NT2/D1 (cell line): Measurements from ENCODE around the gene PALLD.

Experiments
- DNase-seq: peaks from one replicate; pipeline ENCODE4 v3.0.0-alpha.2; 2011; ENCODE audit warnings: low read depth, low spot score
- H3K27me3 ChIP-seq: 2 replicates; pipeline ENCODE4 v1.6.0; 2011; ENCODE audit warnings: mild to moderate bottlenecking; ENCODE audit not compliant: insufficient read length, insufficient read depth
- H3K36me3 ChIP-seq: 2 replicates; pipeline ENCODE4 v1.6.1; 2011; ENCODE audit warnings: mild to moderate bottlenecking, low read length, mixed read lengths; ENCODE audit not compliant: insufficient read depth, insufficient read length
- H3K4me1 ChIP-seq: 2 replicates; pipeline ENCODE4 v1.5.1; 2011; ENCODE audit not compliant: insufficient read depth, insufficient read length
- H3K4me3 ChIP-seq: 2 replicates; pipeline ENCODE4 v1.5.1; 2011; ENCODE audit warnings: low read depth; ENCODE audit not compliant: insufficient read length
- H3K9ac ChIP-seq: 2 replicates; pipeline ENCODE4 v1.6.0; 2011; ENCODE audit warnings: low read depth; ENCODE audit not compliant: insufficient read length
- H3K9me3 ChIP-seq: 2 replicates; pipeline ENCODE4 v1.5.1; 2011; ENCODE audit warnings: mild to moderate bottlenecking, low read length; ENCODE audit not compliant: insufficient read depth
- SUZ12 ChIP-seq: IDR thresholded peaks from 2 replicates; pipeline ENCODE4 v1.6.1; 2011; ENCODE audit not compliant: insufficient read length, insufficient read depth; ENCODE audit errors: extremely low read depth
- YY1 ChIP-seq: IDR thresholded peaks from 2 replicates; pipeline ENCODE4 v1.6.1; 2011; ENCODE audit not compliant: insufficient read length, insufficient read depth
- ZNF274 ChIP-seq: IDR thresholded peaks from 2 replicates; pipeline ENCODE4 v1.6.1; 2011; ENCODE audit warnings: mild to moderate bottlenecking, low read depth, low read length

The PALLD gene

DNA sequence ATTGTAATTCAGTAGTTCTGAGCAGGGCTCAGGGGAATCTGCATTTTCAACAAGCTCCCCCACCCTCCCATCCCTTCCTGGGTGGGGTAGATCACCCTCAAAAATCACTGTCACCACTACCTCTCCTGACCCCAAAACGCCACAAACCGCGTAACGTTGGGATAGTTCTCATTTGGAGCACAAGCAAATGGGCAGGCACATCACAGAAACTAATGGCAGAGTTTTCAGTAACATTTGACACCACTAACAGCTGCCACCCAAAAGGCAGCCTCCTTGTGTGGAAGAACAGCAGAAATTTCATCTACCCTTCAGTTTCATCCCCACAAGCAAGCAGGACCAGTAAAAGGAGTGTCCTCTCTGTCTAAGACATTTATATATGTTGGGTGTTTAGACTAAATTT is 132.7 kb downstream of the PALLD start:
- no peak overlapping the region for H3K9ac ChIP-seq
- H3K9me3 ChIP-seq: no peaks in the 10 kb centered on the region
- H3K27me3 ChIP-seq: no peaks in the 10 kb centered on the region
- DNase-seq: no peak
- H3K4me3 ChIP-seq: no peak overlapping the region
- H3K4me1 ChIP-seq: no peaks in the 10 kb centered on the region
- H3K36me3 ChIP-seq: no peaks in the 10 kb centered on the region
- TF ChIP-seq ZNF274: no peak
- no peak for TF ChIP-seq YY1
- no peak for TF ChIP-seq SUZ12

DNA sequence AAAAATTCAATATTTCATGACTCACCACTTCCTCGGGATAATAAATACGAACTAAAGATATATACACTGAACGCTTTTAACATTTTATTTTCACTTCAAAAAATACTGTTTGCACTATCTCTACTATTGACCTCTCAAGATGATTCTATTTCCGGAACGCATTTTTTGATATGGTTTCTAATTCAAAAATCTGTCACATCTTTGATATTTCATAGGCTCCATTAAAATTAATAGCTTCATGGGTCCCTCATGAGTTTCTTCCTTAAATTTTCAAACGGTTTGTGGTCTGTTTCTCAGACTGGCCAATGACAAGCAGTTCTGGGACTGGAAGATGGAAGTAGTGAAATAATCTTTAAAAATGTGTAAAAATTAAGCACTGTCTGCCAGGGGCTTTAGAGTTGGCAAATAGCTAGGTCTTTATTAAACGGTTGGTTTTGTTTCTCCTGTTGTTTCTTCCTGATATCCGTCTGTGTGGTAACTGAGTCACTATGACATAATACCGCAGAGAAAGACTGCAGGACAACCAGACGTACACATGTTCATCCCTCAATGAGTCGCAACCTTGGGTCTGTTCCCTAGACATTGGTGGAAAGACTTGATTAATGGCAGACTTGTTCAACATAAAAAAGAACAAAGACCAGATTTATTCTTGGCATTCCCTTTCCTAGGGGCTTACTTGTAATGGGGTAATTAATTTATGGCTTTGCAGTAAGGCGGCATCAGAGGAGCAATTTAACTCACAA is 133.8 kb downstream of the PALLD start:
- no peak for TF ChIP-seq SUZ12
- TF ChIP-seq ZNF274: no peak
- TF ChIP-seq YY1: no peak
- no peaks in the 10 kb centered on the region for H3K9me3 ChIP-seq
- no peaks in the 10 kb centered on the region for H3K4me1 ChIP-seq
- no peaks in the 10 kb centered on the region for H3K36me3 ChIP-seq
- no peak for DNase-seq
- no peaks in the 10 kb centered on the region for H3K27me3 ChIP-seq
- peak overlapping the region; percentile 76 for H3K9ac ChIP-seq
- peak overlapping the region; percentile 67 for H3K4me3 ChIP-seq

DNA sequence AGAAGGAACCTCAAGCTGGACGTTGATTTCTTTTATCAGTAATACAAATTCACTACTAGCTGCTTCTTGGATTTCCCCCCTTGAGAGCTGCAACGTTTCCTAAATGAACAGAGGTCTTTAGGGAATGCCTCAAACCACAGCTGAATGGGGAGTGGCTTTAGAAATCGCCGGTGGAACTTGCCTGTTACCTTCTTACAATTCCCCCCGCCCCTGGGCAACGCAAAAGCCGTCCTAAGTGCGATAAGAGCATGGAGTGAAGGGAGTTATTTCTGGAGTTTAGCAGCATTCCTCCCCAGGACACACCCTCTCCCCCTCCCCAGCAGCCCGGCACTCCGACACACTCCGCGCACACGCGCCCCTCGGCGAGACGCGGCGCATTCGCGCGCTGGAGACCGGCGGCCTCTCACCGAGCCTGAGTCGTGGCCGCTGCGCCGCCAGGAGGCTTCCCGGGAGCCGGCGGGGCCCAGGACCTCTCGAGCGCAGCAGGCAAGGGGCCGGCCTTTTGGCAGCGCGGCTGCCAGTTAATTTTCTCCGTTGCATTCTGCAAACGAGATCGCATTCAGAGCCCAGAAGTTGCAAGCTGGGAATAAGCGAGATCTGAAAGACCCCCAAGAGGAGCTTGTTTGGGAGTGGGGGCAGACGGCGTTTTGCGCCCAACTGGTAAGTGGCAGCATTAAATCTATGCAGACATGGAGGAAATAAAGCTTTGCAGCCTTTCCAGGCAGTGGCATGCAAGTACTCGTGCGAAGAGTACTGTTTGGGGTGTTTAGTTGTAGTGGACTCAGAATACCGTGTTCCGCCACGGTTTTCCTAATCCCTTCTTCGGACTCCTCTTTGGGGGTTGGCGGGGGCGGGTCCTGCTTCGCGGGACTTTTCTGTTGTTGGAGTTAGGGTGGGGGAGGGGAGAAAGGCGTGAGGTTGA is 134.7 kb downstream of the PALLD start:
- H3K36me3 ChIP-seq: no peaks in the 10 kb centered on the region
- no peaks in the 10 kb centered on the region for H3K4me1 ChIP-seq
- no peaks in the 10 kb centered on the region for H3K9me3 ChIP-seq
- peak; percentile 36 for DNase-seq
- TF ChIP-seq SUZ12: no peak
- no peak for TF ChIP-seq YY1
- no peak for TF ChIP-seq ZNF274
- peak overlapping the region; percentile 76 for H3K9ac ChIP-seq
- H3K27me3 ChIP-seq: no peaks in the 10 kb centered on the region
- peak overlapping the region; percentile 67 for H3K4me3 ChIP-seq

DNA sequence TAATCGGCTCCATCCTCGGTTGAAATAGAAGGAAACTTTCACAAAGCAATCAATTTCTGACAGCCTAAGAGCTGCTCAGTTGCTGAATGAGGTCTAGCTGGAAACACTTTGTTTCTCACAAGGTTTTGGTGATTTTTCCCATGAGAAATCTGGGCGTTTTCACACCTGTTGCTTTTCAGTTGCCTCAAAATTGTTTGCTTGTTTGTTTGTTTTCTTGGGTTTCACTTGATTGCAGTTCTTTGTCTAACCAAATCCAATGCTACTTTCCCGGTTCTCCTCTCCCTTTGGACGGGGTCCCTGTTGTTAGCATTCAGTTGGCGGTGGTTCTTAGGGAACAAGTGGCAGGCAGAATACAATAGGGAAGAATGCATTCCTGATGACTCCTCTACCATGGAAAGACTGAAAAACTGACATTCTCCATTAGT is 135.5 kb downstream of the PALLD start:
- no peak for DNase-seq
- H3K9ac ChIP-seq: no peak overlapping the region
- no peaks in the 10 kb centered on the region for H3K4me1 ChIP-seq
- no peaks in the 10 kb centered on the region for H3K9me3 ChIP-seq
- H3K4me3 ChIP-seq: peak overlapping the region; percentile 67
- no peaks in the 10 kb centered on the region for H3K27me3 ChIP-seq
- no peaks in the 10 kb centered on the region for H3K36me3 ChIP-seq
- no peak for TF ChIP-seq SUZ12
- no peak for TF ChIP-seq YY1
- TF ChIP-seq ZNF274: no peak

DNA sequence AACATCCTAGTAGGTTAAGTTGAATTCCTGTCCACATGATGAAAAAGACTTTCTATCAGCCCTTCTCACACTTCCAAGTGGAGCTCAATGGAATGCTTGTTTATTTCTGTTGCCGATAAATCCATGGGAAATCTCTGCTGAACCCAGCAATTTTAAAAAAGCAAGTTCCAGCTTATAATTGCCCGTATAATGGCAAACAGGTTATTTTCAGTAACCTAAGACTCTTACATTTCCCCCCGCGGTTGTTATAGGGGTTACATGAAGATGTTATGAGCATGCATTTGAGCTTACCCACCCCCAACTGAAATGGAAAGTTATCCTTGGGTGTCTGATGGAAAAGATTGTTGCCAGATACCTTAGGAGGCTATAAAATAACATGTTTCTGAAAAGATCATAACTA is 136.2 kb downstream of the PALLD start:
- Histone ChIP-seq H3K36me3 (no peaks in the 10 kb centered on the region), H3K9ac (no peak overlapping the region), H3K4me1 (no peaks in the 10 kb centered on the region), H3K9me3 (no peaks in the 10 kb centered on the region), H3K27me3 (no peaks in the 10 kb centered on the region), H3K4me3 (no peak overlapping the region)
- TF ChIP-seq ZNF274 (no peak), YY1 (no peak), SUZ12 (no peak)
- DNase-seq: no peak

DNA sequence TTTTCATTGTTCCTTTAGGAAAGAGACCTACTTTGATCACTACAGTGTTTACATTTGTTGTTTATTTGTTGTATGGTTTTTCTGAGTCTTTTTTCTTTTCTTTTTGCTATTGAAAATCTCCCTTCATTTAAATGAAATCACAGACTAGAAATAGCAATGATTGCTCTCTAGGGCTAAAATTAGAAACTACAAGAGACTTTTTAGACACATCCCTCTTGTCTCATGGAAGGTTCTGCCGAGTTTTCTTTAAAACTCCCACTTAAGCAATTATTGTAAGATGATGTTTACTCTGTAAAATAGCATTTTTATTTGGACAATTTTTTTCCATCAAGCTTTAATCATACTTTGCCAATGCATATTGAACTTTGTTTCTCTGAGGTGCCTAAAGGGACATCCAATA is 136.6 kb downstream of the PALLD start:
- Histone ChIP-seq H3K9ac (no peak overlapping the region), H3K27me3 (no peaks in the 10 kb centered on the region), H3K4me3 (no peak overlapping the region), H3K36me3 (no peaks in the 10 kb centered on the region), H3K9me3 (no peaks in the 10 kb centered on the region), H3K4me1 (no peaks in the 10 kb centered on the region)
- TF ChIP-seq SUZ12 (no peak), ZNF274 (no peak), YY1 (no peak)
- no peak for DNase-seq

DNA sequence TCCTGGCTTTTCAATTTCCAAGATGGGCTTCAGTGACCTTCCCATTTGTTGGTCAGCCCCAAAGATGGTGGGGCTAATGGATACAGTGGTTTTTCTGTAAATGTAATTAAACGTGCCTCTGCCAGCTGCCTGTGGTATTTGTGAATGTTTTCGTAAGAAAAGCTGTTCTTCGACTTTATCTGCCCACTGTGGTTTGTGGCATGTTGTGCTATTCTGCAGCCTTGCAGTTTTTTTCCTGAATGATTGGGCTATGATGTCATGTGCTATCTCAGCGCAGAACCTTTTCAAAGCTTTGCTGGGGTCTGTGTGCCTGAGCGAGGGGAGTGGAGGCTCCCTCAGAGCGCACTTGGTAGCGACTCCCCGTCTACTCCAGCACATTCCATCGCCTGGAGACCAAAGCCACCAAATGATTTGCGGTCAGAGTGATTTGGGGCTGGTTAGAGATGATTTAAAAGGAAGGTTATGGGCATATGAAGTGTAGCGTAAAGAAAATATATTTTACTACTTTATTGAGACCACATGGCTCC is 137.5 kb downstream of the PALLD start:
- TF ChIP-seq YY1 (no peak), SUZ12 (no peak), ZNF274 (no peak)

More for the DNA sequence above, 137.5 kb downstream of the PALLD start:
- Histone ChIP-seq H3K4me1 (no peaks in the 10 kb centered on the region), H3K36me3 (no peaks in the 10 kb centered on the region), H3K9me3 (no peaks in the 10 kb centered on the region), H3K27me3 (no peaks in the 10 kb centered on the region), H3K4me3 (no peak overlapping the region), H3K9ac (no peak overlapping the region)
- DNase-seq: no peak
